Measurements from ENCODE around the gene TYW1B.
A peak's percentile ranks its signal among the peaks of the same experiment; 100 is the strongest.
"Not testable (repeated sequence)": the region's sequence is repeated elsewhere in the genome, so short reads cannot be mapped to it uniquely, and the experiment has no call there.

TYW1B gene, protein sequence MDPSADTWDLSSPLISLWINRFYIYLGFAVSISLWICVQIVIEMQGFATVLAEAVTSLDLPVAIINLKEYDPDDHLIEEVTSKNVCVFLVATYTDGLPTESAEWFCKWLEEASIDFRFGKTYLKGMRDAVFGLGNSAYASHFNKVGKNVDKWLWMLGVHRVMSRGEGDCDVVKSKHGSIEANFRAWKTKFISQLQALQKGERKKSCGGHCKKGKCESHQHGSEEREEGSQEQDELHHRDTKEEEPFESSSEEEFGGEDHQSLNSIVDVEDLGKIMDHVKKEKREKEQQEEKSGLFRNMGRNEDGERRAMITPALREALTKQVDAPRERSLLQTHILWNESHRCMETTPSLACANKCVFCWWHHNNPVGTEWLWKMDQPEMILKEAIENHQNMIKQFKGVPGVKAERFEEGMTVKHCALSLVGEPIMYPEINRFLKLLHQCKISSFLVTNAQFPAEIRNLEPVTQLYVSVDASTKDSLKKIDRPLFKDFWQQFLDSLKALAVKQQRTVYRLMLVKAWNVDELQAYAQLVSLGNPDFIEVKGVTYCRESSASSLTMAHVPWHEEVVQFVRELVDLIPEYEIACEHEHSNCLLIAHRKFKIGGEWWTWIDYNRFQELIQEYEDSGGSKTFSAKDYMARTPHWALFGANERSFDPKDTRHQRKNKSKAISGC

DNA sequence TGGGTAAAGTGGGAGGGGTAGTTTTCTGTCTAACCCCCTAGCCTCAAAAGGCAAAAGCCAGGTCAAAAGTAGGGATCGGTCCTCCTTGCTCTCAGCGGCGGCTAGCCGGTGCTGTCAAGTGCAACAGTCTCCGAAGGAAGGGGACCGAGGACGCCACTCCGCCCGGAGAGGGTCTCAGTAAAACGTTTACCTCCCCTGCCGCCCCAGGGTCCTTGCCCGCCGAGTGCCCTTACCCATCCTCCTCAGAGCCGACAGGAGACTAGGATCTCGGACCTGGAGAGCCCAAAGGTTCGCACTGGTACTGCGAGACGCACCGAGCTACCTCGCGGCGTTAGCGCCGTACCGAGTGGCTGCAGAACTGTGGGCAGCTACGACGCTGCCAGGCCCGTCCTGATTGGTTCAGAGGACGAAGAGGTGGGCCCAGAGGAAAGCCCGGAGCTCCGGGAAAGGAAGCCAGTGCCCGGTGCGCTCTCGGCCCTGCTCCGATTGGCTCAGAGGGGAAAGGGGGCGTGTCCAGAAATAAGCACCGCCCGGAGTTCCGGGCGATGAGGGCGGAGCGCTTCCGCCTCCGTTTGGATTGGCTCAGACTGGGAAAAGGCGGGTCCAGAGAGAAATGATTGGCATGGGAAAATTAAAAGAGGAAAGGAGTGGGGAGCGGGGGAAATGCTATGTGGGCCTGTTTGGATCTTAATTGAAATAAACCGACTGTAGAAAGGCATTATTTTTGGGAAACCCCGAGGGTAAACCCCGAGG is at the start of gene TYW1B:
TSS of gene TYW1B (minus strand) at position 362 of the 753 bp plus-strand sequence. CDS start at position 237, 125 bp downstream.
- DNase-seq (ENCODE audit: low read depth in 2 of 2): peak; percentile 93 to 95

DNA sequence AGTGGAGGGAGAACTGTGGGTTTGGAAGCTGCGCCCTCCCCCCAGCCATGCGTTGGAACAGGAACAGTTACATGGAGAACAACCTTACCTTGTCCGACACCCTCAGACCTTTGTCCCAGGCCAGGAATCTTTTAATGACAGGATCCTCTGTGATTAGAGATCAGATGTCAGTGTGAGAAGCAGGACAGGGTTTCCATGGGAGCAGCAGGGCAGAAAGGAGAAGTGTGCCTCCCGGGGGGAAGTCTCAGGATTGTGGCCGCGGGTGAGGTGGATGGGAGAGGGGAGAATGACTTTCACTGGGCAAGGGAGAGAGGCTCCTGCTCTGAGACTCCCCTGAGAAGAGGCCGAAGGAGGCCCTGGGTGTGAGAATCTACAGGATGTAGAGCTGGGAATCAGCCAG is 39.6 kb upstream of the TYW1B start:
- not testable (repeated sequence) for DNase-seq (ENCODE audit: low read depth in 2 of 2)

DNA sequence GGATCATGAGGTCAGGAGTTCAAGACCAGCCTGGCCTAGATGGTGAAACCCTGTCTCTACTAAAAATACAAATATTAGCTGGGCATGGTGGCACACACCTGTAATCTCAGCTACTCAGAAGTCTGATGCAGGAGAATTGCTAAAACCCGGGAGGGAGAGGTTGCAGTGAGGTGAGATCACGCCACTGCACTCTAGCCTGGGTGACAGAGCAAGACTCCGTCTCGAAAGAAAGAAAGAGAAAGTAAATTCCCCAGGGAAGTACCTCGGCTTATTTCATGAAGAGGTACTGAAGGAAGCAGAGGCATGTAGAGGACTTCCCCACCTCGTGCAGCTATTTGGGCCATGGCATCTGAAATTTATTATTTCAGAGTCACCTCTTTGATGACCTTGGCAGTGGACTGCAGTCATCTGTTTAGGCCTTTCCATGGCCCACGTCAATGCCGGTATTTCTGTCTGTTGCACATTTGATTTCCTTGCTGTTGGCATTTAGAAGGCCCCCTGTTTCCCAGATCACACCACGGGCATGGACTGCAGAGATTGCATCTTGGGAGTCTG is 30.9 kb upstream of the TYW1B start:
- not testable (repeated sequence) for DNase-seq (ENCODE audit: low read depth in 2 of 2)

DNA sequence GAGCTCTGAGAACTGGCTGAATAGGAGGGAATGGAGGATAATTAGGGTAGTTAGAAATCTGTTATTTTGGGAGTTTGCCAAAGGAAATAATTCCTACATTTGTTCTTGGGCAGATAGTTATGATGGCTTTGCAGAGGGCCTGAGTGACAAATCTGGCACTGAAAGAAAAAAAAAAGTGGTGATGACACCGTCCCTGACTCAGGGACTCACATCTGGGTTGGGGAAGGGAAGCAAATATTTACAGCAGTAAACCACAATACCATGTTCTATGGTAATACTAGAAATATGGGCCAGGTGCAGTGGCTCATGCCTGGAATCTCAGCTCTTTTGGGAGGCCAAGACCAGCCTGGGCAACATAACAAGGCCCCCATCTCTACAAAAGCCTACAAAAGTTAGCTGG is 29.9 kb upstream of the TYW1B start:
- not testable (repeated sequence) for DNase-seq (ENCODE audit: low read depth in 2 of 2)

DNA sequence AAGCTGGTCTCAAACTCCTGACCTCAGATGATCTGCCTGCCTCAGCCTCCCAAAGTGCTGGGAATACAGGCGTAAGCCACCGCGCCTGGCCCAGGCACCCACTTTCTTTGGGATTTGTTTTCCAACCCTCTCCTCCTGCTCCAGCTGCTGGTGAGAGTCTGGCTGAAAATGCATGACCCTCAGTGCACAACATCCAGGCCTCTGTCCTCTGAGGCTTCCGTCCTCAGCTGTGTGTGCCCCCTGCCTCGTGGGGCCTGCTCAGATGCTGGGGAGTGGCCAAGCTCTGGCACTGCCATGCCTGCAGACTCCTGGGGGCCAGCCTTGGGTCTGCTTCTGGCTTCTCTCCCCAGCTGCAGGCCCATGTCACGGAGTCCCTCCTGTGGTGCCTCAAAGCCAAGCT is 27.3 kb upstream of the TYW1B start:
- DNase-seq (ENCODE audit: low read depth in 2 of 2): not testable (repeated sequence)

DNA sequence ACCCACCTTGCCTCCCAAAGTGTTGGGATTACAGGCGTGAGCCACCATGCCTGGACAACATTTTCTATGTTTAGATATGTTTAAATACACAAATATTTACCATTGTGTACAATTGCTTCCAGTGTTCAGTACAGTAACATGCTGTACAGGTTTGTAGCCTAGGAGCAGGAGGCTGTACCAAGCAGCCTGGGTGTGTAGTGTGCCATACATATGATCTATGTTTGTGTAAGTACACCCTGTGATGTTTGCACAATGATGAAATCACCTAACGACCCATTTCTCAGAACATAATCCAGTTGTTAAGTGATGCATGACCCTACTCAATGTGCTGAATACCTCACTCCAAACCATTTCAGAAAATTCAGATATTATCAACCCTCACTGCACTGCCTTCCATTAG is 24.9 kb upstream of the TYW1B start:
- not testable (repeated sequence) for DNase-seq (ENCODE audit: low read depth in 2 of 2)

DNA sequence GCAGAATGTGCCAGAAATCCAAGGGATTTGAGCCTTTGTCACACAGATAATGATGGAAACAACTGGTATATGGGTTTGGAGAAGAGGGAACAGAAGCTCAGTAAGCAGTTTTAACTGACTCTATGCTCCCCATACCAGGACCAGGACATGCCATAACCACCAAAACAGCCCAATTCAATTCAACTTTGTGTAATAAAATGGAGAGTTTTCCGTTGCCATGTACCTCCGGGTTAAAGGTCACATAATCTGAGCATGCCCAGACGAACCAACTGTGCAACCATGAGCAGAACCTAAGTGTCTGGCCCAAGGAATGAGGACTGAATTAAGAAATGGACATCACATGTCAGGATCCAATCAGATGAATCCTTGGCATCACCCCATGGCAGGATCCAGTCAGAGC is 22.7 kb upstream of the TYW1B start:
- DNase-seq (ENCODE audit: low read depth in 2 of 2): not testable (repeated sequence)

DNA sequence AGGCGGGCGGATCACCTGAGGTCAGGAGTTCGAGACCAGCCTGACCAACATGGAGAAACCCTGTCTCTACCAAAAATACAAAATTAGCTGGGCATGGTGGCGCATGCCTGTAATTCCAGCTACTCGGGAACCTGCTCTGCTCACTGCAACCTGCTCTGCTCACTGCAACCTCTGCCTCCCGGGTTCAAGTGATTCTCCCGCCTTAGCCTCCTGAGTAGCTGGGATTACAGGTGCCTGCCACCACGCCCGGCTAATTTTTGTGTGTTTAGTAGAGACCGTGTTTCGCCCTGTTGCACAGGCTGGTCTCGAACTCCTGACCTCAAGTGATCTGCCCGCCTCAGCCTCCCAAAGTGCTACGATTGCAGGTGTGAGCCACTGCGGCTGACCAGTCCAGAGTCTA is 16.1 kb upstream of the TYW1B start:
- not testable (repeated sequence) for DNase-seq (ENCODE audit: low read depth in 2 of 2)

DNA sequence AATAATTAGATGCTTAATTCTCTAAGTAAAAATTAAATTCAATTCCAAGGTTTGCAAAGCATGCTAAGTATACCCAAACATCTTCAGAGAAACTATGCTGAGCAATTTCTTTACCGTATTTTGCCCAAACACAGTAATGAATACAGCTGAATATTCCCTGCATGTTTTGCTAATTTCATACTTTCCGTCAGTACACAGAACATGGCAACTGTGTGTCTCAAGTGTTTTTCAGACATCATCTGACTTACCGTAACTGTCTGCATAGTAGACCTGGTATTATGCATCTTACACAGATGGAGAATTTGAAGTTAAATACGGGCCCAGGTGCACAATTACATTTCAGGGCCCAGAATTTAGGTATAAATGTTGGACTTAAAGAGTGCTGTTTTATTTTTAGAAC is 15.2 kb upstream of the TYW1B start:
- DNase-seq (ENCODE audit: low read depth in 2 of 2): not testable (repeated sequence)

DNA sequence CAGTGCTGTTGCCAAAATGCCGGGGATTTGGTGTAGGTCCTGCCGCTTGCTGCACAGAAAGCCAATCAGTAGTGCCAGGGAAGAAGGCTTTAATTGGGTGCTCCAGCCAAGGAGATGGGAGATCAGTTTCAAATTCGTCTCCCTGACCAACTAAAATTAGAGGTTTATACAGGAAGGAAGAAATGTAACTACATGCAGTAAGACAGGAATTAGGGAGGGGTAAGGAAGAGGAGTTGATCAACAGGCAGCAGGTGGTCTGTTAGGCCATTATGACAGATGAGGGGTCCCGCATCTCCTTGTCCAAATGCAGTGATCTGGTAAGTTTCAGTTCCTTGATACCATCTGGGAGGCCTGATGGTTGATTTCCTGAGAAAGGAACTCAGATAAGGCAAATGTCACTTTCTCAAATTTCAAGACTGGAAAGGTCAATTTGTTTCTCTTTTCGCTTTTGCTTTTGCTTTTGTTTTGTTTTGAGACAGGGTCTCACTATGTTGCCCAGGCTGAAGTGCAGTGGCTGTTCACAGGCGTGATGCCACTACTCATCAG is 13.0 kb upstream of the TYW1B start:
- DNase-seq (ENCODE audit: low read depth in 2 of 2): not testable (repeated sequence)

DNA sequence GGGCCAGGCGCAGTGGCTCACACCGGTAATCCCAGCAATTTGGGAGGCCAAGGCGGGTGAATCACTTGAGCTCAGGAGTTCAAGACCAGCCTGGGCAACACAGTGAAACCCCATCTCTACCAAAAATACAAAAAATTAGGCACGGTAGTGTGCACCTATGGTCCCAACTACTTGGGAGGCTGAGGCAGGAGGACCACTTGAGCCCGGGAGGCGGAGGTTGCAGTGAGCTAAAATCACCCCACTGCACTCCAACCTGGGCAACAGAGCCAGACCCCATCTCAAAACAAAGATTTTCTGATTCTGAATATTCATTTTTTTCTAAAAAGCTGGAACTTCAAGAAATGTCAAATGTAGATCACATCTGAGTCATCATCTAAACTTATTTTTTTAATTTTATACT is 10.3 kb upstream of the TYW1B start:
- DNase-seq (ENCODE audit: low read depth in 2 of 2): not testable (repeated sequence)

DNA sequence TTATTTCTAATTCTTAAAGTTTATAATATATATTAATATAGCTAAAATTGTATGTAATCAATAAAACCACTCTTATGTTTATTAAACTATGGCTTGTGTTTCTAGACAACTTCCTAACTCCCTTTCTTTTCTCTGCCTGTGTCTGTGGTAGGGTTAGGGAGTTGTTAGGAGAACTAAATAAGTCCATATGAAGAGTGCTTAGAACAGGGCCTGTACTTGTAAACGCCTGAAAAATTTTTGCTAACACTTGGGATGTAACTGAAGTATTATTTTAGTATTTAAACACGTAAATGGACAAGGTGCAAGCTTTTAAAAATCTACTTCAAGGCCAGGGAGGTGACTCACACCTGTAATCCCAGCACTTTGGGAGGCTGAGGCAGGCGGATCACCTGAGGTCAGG is 9.3 kb upstream of the TYW1B start:
- not testable (repeated sequence) for DNase-seq (ENCODE audit: low read depth in 2 of 2)

DNA sequence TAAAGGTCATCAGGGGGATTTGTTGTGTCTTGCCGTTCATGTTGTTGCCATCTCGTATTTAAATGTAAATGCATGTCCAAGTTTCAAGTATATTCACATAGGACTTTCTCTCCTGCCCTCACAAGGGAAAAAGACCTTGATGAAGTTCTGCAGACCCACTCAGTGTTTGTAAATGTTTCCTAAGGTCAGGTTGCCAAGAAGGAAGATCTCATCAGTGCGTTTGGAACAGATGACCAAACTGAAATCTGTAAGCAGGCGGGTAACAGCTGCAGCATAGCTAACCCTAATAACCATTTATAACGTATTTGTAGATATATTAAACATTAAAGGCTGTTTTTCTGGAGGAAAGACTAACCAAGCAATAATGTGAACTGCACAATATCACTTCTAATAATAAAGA is 2.6 kb upstream of the TYW1B start:
- DNase-seq (ENCODE audit: low read depth in 2 of 2): not testable (repeated sequence)

DNA sequence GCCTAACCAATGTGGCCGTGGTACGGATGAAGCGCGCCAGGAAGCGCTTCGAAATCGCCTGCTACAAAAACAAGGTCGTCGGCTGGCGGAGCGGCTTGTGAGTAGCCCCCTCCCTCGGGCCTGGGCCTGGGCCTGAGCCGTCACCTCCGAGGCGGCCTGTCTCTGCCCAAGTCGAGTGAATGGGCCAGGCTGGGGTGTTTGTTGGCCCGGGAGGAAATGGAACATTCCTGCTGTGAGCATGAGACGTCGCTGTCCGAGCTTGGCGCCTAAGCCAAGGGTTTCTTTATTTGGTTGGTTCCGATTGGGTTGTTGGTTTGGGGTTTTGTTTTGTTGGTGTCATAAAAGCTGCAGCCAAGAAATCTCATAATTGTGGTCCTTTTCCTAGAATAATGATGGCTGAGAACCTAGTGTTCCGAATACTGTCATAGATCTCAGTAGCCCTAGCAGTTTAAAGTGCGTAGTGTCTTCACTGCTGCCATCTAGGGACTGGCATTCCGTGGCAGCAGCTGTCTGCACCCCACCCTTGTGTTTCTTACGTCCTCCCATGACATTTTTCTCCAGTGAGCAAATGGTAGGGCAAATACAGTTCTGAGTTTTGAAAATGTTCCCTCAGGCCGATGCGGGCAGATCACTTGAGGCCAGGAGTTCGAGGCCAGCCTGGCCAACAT is 1.8 kb upstream of the TYW1B start:
- peak; percentile 9 to 12 for DNase-seq (ENCODE audit: low read depth in 2 of 2)

DNA sequence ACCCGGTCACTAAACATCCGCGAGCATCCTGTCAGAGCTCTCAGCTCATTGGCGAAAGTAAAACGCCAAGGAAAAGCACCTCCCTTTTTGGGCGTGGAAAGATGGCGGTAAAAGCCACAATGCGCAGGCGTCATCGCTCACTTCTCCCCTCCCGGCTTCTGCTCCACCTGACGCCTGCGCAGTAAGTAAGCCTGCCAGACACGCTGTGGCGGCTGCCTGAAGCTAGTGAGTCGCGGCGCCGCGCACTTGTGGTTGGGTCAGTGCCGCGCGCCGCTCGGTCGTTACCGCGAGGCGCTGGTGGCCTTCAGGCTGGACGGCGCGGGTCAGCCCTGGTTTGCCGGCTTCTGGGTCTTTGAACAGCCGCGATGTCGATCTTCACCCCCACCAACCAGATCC is 1.3 kb upstream of the TYW1B start:
- DNase-seq (ENCODE audit: low read depth in 2 of 2): peak; percentile 92 to 97

DNA sequence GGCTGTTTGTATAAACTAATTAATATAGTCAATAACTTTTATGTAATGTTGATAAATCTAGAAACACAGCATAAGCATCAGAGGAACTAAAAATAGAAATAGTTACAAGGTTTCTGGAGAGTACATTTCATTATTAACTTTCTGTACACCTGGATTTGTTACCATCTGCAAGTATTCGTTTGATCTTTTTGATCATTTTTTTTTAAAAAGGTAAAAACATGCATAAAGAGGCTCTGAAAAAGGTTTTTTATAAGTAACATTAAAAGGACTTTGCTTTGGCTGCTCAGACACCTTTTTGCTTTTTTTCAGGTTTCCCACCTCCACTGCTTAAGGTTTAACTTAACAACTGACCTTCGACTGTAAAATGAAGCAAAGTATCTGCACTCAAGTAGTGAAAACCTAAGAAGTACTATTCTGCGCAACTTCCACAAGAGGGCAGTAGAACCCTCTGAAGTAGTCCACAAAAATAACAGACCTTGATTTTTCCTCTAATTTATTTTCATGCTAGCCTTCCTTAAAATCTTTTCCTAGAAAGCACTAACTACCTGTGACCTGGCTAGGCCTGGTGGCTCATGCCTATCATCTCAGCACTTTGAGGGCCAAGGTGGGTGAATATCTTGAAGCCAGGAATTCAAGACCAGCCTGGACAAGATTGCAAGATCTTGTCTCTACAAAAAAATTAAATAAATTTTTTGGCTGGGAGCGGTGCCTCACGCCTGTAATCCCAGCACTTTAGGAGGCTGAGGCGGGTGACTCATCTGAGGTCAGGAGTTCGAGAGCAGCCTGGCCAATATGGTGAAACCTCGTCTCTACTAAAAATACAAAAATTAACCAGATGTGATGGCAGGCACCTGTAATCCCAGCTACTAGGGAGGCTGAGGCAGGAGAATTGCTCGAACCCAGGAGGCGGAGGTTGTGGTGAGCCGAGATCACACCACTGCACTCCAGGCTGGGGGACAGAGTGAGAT is 4.0 kb downstream of the TYW1B start:
- DNase-seq (ENCODE audit: low read depth in 2 of 2): not testable (repeated sequence)

DNA sequence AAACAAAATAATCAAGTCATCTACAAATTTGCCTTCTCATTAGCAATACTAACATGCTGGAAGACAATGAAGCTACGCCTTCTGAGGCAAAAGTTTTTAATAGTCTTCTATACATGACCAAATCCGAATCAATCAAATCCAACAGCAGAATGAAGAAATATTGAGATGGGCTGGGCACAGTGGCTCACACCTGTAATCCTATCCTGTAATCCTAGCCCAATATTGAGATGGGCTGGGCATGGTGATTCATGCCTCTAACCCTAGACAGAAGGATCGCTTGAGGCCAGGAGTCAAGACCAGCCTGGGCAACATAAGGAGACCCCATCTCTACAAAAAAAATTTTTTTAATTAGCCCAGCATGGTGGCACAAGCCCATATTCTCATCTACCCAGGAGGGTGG is 5.5 kb downstream of the TYW1B start:
- not testable (repeated sequence) for DNase-seq (ENCODE audit: low read depth in 2 of 2)

DNA sequence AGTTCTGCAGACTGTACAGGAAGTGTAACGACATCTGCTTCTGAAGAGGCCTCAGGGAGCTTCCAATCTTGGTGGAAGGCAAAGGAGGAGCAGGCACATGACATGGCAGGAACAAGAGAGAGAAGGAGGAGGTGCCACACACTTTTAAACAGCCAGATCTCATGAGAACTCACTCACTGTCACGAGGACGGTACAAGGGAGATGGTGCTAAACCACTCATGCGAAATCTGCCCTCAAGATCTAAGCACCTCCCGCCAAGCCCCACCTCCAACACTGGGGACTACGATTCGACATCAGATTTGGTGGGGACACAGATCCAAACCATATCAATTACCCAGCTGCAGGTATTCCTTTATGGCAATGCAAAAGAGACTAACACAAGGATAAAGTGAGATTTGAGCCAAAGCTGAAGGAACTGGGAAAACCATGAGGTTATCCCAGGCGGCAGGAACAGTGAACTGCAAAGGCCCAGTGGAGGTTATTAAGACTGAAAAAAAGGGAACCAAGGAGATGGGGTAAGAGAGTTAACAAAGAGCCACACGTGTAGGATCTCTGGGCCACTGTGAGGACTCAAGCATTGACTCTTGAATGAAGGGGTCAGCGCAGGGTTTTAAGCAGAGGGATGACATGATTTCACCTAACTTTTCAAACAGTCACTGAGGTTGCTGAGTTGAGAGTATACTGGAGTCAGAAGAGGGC is 9.2 kb downstream of the TYW1B start:
- not testable (repeated sequence) for DNase-seq (ENCODE audit: low read depth in 2 of 2)

DNA sequence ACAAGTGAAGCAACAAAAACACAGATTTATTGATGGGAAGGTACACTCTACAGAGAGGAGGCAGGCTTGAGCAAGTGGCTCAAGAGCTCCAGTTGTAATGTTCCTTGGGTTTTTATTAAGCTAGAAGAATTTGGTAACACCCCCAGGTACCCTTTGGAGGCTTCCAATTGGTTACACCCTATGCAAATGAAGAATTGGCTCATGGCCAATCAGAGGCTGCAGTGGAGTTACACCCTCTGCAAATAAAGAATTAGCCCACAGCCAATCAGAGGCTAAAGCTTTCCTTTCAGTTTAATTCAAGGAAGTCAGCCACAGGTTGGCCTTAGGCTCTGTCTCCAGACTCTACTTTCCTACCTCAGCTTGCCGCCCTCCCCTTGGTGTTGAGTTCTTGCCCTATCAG is 10.3 kb downstream of the TYW1B start:
- DNase-seq (ENCODE audit: low read depth in 2 of 2): not testable (repeated sequence)

Data from stimulated activated CD8-positive, alpha-beta memory T cell treated with anti-CD3 and anti-CD28 coated beads, Interleukin-15, amount 100 ng/mL, for 4 hours (primary cell).